Epithelial cell of esophagus (primary cell): ENCODE data around the gene KL.
A peak's percentile ranks its signal among the peaks of the same experiment; 100 is the strongest.

ENCODE experiments used
- DNase-seq: peaks from one replicate; pipeline ENCODE4 v3.0.0; 2010; ENCODE audit warnings: low read depth
- H3K4me3 ChIP-seq: 2 replicates; pipeline ENCODE4 v1.5.1; 2011; ENCODE audit warnings: mild to moderate bottlenecking, low read length, control low read depth
- CTCF ChIP-seq: IDR thresholded peaks from 2 replicates; pipeline ENCODE4 v1.5.1; 2011; ENCODE audit warnings: low read depth, mild to moderate bottlenecking, low read length, control low read depth, inconsistent platforms; ENCODE audit not compliant: insufficient read depth; ENCODE audit errors: missing control alignments

KL gene

GRCh38 chr13:33105387-33106005 is 89.3 kb downstream of the KL start:
- DNase-seq, result no peak
- TF ChIP-seq CTCF, result no peak
- H3K4me3 ChIP-seq, result no peak overlapping the region

GRCh38 chr13:33106656-33107360 is 90.6 kb downstream of the KL start:
- no peak for DNase-seq
- H3K4me3 ChIP-seq, result no peak overlapping the region
- no peak for TF ChIP-seq CTCF

- DNase-seq, result no peak
- TF ChIP-seq CTCF, result no peak
- no peak overlapping the region for H3K4me3 ChIP-seq
Measured at GRCh38 chr13:33107361-33107760, 91.1 kb downstream of the KL start.

- no peak for DNase-seq
- no peak overlapping the region for H3K4me3 ChIP-seq
- TF ChIP-seq CTCF, result no peak
Measured at GRCh38 chr13:33108620-33109019, 92.4 kb downstream of the KL start.

- no peak overlapping the region for H3K4me3 ChIP-seq
- no peak for DNase-seq
- no peak for TF ChIP-seq CTCF
Measured at GRCh38 chr13:33109271-33109697, 93.1 kb downstream of the KL start.

- DNase-seq, result no peak
- no peak overlapping the region for H3K4me3 ChIP-seq
- TF ChIP-seq CTCF, result peak; percentile 20
Measured at GRCh38 chr13:33109801-33110200, 93.6 kb downstream of the KL start.

GRCh38 chr13:33110386-33110712 is 94.1 kb downstream of the KL start:
- no peak for DNase-seq
- no peak overlapping the region for H3K4me3 ChIP-seq
- no peak for TF ChIP-seq CTCF
